HG03060 (cell line): ENCODE results near the gene CFAP100.

Source experiments
- ATAC-seq: cut with Tn5 transposase; IDR thresholded peaks from one replicate; pipeline ENCODE4 v1.9.1; 2021; ENCODE audit warnings: low read depth, moderate number of reproducible peaks; ENCODE audit not compliant: unreplicated experiment

Gene CFAP100

GRCh38 chr3:126456766-126457388 is 62.2 kb downstream of the CFAP100 start:
- no peak for ATAC-seq

GRCh38 chr3:126459111-126459762 is 64.5 kb downstream of the CFAP100 start:
- no peak for ATAC-seq

GRCh38 chr3:126459763-126460127 is 65.0 kb downstream of the CFAP100 start:
- ATAC-seq: no peak

GRCh38 chr3:126460381-126460780 is 65.7 kb downstream of the CFAP100 start:
- no peak for ATAC-seq

GRCh38 chr3:126461450-126462070 is 66.9 kb downstream of the CFAP100 start:
- no peak for ATAC-seq

GRCh38 chr3:126463521-126463920 is 68.8 kb downstream of the CFAP100 start:
- ATAC-seq: no peak

- no peak for ATAC-seq
Observed at GRCh38 chr3:126464093-126464492, 69.4 kb downstream of the CFAP100 start.

GRCh38 chr3:126464494-126464893 is 69.8 kb downstream of the CFAP100 start:
- ATAC-seq: no peak

- no peak for ATAC-seq
Observed at GRCh38 chr3:126464997-126465396, 70.3 kb downstream of the CFAP100 start.

- ATAC-seq: no peak
Observed at GRCh38 chr3:126465928-126466544, 71.3 kb downstream of the CFAP100 start.

GRCh38 chr3:126466886-126467610 is 72.3 kb downstream of the CFAP100 start:
- ATAC-seq: no peak

GRCh38 chr3:126467611-126467955 is 72.9 kb downstream of the CFAP100 start:
- no peak for ATAC-seq

GRCh38 chr3:126468028-126468891 is 73.6 kb downstream of the CFAP100 start:
- no peak for ATAC-seq

GRCh38 chr3:126469479-126469878 is 74.8 kb downstream of the CFAP100 start:
- ATAC-seq: no peak

- ATAC-seq: no peak
Observed at GRCh38 chr3:126472277-126473006, 77.7 kb downstream of the CFAP100 start.

- no peak for ATAC-seq
Observed at GRCh38 chr3:126473292-126474168, 78.8 kb downstream of the CFAP100 start.

GRCh38 chr3:126474498-126475412 is 80.0 kb downstream of the CFAP100 start:
- peak; percentile 8 for ATAC-seq
